Progenitor cell of endocrine pancreas (in vitro differentiated cells): ENCODE results near the gene ZNF77. TPM values are rescaled to one million over a fixed set of nuclear protein-coding genes. Genes with fewer than 3 reads are reported as not detected.

ENCODE experiments used
- DNase-seq: peaks from one replicate; pipeline ENCODE4 v3.0.0; 2021; ENCODE audit warnings: low spot score; ENCODE audit not compliant: unreplicated experiment
- H3K27ac Mint-ChIP-seq: 2 replicates; pipeline ENCODE4 v1.8.0; 2021; ENCODE audit warnings: mild to moderate bottlenecking, moderate library complexity, mixed read lengths
- H3K27me3 Mint-ChIP-seq: 2 replicates; pipeline ENCODE4 v1.8.0; 2021; ENCODE audit warnings: mixed read lengths
- H3K36me3 Mint-ChIP-seq: 2 replicates; pipeline ENCODE4 v1.8.0; 2022; ENCODE audit warnings: mixed read lengths; ENCODE audit not compliant: insufficient read depth
- H3K4me1 Mint-ChIP-seq: 2 replicates; pipeline ENCODE4 v1.8.0; 2021; ENCODE audit warnings: low read depth, mixed read lengths
- H3K4me3 Mint-ChIP-seq: 2 replicates; pipeline ENCODE4 v1.8.0; 2021; ENCODE audit warnings: low read depth, mild to moderate bottlenecking, moderate library complexity, mixed read lengths
- H3K9me3 Mint-ChIP-seq: 2 replicates; pipeline ENCODE4 v1.8.0; 2021; ENCODE audit warnings: low read depth, mixed read lengths
- CTCF ChIP-seq: fragments of 200-600 bp; sonication (generic); IDR thresholded peaks from one replicate; pipeline ENCODE4 v1.5.0; 2021; ENCODE audit warnings: antibody characterized with exemption, mild to moderate bottlenecking; ENCODE audit not compliant: unreplicated experiment
- total RNA-seq: library from RNA; stranded (reverse); gene quantifications from 2 replicates; pipeline ENCODE4 v1.2.1, GENCODE V29; 2021

The ZNF77 gene
- total RNA-seq, 1 donor from 2014 or later: 6.3 TPM

- no peaks in the 10 kb centered on the region for H3K4me1 Mint-ChIP-seq
- H3K9me3 Mint-ChIP-seq: peaks cover 6% of the 10 kb centered on the region
- H3K36me3 Mint-ChIP-seq: no peaks in the 10 kb centered on the region
- H3K4me3 Mint-ChIP-seq: no peak overlapping the region
- DNase-seq: no peak
- TF ChIP-seq CTCF: no peak
- no peaks in the 10 kb centered on the region for H3K27me3 Mint-ChIP-seq
- H3K27ac Mint-ChIP-seq: no peak overlapping the region
These were observed 59.0 kb downstream of the ZNF77 start for GRCh38 chr19:2885736-2886135.

- H3K27me3 Mint-ChIP-seq: no peaks in the 10 kb centered on the region
- H3K36me3 Mint-ChIP-seq: no peaks in the 10 kb centered on the region
- TF ChIP-seq CTCF: no peak
- H3K27ac Mint-ChIP-seq: no peak overlapping the region
- H3K4me3 Mint-ChIP-seq: no peak overlapping the region
- no peak for DNase-seq
- H3K9me3 Mint-ChIP-seq: peaks cover 11% of the 10 kb centered on the region
- H3K4me1 Mint-ChIP-seq: no peaks in the 10 kb centered on the region
These were observed 60.9 kb downstream of the ZNF77 start for GRCh38 chr19:2883686-2884439.

Other genes with a start within 250 kb of the ZNF77 start
- 9.9 and 11.3 TPM in 2 replicates for gene GNG7, start 242.3 kb downstream of the ZNF77 start, total RNA-seq
- 8.6 and 10.8 TPM in 2 replicates for gene DIRAS1, start 223.6 kb downstream of the ZNF77 start, total RNA-seq
- gene SLC39A3, start 205.0 kb downstream of the ZNF77 start, total RNA-seq: 22.7 and 23.8 TPM in 2 replicates
- 74.1 and 77.5 TPM in 2 replicates for gene SGTA, start 161.7 kb downstream of the ZNF77 start, total RNA-seq
- 103 and 108 TPM in 2 replicates for gene THOP1, start 159.5 kb downstream of the ZNF77 start, total RNA-seq
- 12.1 and 14.1 TPM in 2 replicates for gene ZNF554, start 125.1 kb downstream of the ZNF77 start, total RNA-seq
- gene ZNF555, start 103.5 kb downstream of the ZNF77 start, total RNA-seq: 13.3 and 13.7 TPM in 2 replicates
- not detected in 2 replicates for gene ZNF556, start 77.6 kb downstream of the ZNF77 start, total RNA-seq
- gene ZNF57, start 44.0 kb downstream of the ZNF77 start, total RNA-seq: 3.8 and 5.3 TPM in 2 replicates
- 18.4 and 21.0 TPM in 2 replicates for gene TLE6, start 32.6 kb upstream of the ZNF77 start, total RNA-seq
- gene TLE2, start 84.3 kb upstream of the ZNF77 start, total RNA-seq: 147 and 160 TPM in 2 replicates
- 469 and 507 TPM in 2 replicates for gene TLE5, start 117.5 kb upstream of the ZNF77 start, total RNA-seq
- 37.9 and 39.5 TPM in 2 replicates for gene GNA11, start 149.4 kb upstream of the ZNF77 start, total RNA-seq
- gene GNA15, start 191.1 kb upstream of the ZNF77 start, total RNA-seq: not detected in 2 replicates
- gene S1PR4, start 233.8 kb upstream of the ZNF77 start, total RNA-seq: not detected in 2 replicates
- gene NCLN, start 241.0 kb upstream of the ZNF77 start, total RNA-seq: 54.6 and 57.7 TPM in 2 replicates